H1 (cell line): ENCODE measurements around the gene SSBP3. TPM values are rescaled to one million over a fixed set of nuclear protein-coding genes. Genes with fewer than 3 reads are reported as not detected.

Source experiments
- CTCF ChIA-PET: fragments of 300-600 bp; sonication (Branson Sonifier 250); formaldehyde crosslinking; loops from one replicate; lab custom pipeline; 2021; ENCODE audit not compliant: partially characterized antibody; lab: Charles Lee
- POLR2A ChIA-PET: fragments of 300-600 bp; sonication (Branson Sonifier 250); formaldehyde crosslinking; loops from one replicate; lab custom pipeline; 2021; ENCODE audit warnings: inconsistent platforms; ENCODE audit not compliant: partially characterized antibody; lab: Charles Lee
- DNase-seq, 2 experiments: peaks; one replicate each; pipeline versions ENCODE4 v3.0.0 to v3.0.0-alpha.2; 2010 to 2022; ENCODE audit warnings: low spot score in 2 of 2, low read depth in 1 of 2, mixed read lengths in 1 of 2
- FAIRE-seq: peaks from 2 replicates; lab custom pipeline; 2011; peaks lifted over from hg19 to GRCh38; lab: Jason Lieb, UNC
- H2AFZ ChIP-seq: 2 replicates; pipeline ENCODE4 v1.8.1; 2012; ENCODE audit warnings: low read length, inconsistent platforms
- H2AK5ac ChIP-seq: 2 replicates; pipeline ENCODE4 v1.6.1; 2013; ENCODE audit warnings: low read depth, low read length
- H2BK120ac ChIP-seq: replicated peaks from 2 replicates; pipeline ENCODE3; 2013; ENCODE audit warnings: low read depth, low read length, inconsistent platforms
- H2BK12ac ChIP-seq: 2 replicates; pipeline ENCODE4 v1.6.1; 2013; ENCODE audit warnings: low read depth, low read length
- H2BK15ac ChIP-seq: 2 replicates; pipeline ENCODE4 v1.6.1; 2013; ENCODE audit warnings: low read length
- H2BK20ac ChIP-seq: 2 replicates; pipeline ENCODE4 v1.6.1; 2013; ENCODE audit warnings: low read length
- H2BK5ac ChIP-seq: 2 replicates; pipeline ENCODE4 v1.6.1; 2013; ENCODE audit warnings: low read depth, low read length
- H3K14ac ChIP-seq: 2 replicates; pipeline ENCODE4 v1.6.1; 2013; ENCODE audit warnings: inconsistent platforms; ENCODE audit not compliant: insufficient read length
- H3K18ac ChIP-seq: 2 replicates; pipeline ENCODE4 v1.6.1; 2013; ENCODE audit warnings: low read length; ENCODE audit errors: extremely low read depth
- H3K23ac ChIP-seq: 2 replicates; pipeline ENCODE4 v1.6.1; 2013; ENCODE audit warnings: inconsistent platforms; ENCODE audit not compliant: insufficient read length
- H3K23me2 ChIP-seq: 2 replicates; pipeline ENCODE4 v1.6.1; 2013; ENCODE audit warnings: low read depth, low read length
- H3K27ac ChIP-seq: 2 replicates; pipeline ENCODE4 v1.6.1; 2011; ENCODE audit warnings: low read depth, low read length, inconsistent platforms
- H3K27me3 ChIP-seq, 4 experiments: replicated peaks in 1 of 4; 1 replicate in 1 of 4; 2 replicates in 3 of 4; pipeline versions ENCODE4 v1.6.1 to v1.8.1; 2011 to 2013; ENCODE audit warnings: low read length in 3 of 4, mild to moderate bottlenecking in 3 of 4, inconsistent platforms in 2 of 4, mixed read lengths in 2 of 4, moderate library complexity in 1 of 4; ENCODE audit not compliant: control insufficient read depth in 3 of 4, insufficient read depth in 3 of 4; ENCODE audit errors: extremely low read depth in 1 of 4
- H3K36me3 ChIP-seq, 4 experiments: 2 replicates each; pipeline versions ENCODE4 v1.6.1 to v1.8.1; 2011 to 2013; ENCODE audit warnings: mild to moderate bottlenecking in 4 of 4, low read length in 3 of 4, moderate library complexity in 2 of 4, control low read depth in 1 of 4, inconsistent platforms in 1 of 4; ENCODE audit not compliant: insufficient read depth in 4 of 4, control insufficient read depth in 2 of 4
- H3K4ac ChIP-seq: replicated peaks from 2 replicates; pipeline ENCODE3; 2013; ENCODE audit warnings: low read length, low read depth, mixed read lengths, inconsistent platforms; ENCODE audit not compliant: insufficient read length
- H3K4me1 ChIP-seq, 4 experiments: replicated peaks in 1 of 4; 1 replicate in 1 of 4; 2 replicates in 3 of 4; pipeline versions ENCODE4 v1.6.1 to v1.8.1; 2011 to 2013; ENCODE audit warnings: low read length in 3 of 4, inconsistent platforms in 2 of 4, mixed read lengths in 1 of 4; ENCODE audit not compliant: insufficient read depth in 4 of 4, control insufficient read depth in 3 of 4
- H3K4me2 ChIP-seq, 2 experiments: 2 replicates each; pipeline versions ENCODE4 v1.6.1 to v1.8.1; 2011 to 2013; ENCODE audit warnings: low read depth in 2 of 2, low read length in 2 of 2, control low read depth in 1 of 2, inconsistent platforms in 1 of 2, mild to moderate bottlenecking in 1 of 2; ENCODE audit not compliant: insufficient read depth in 1 of 2
- H3K4me3 ChIP-seq, 4 experiments: fragments of 200-600, 300-600 bp in 1 of 4; sonication (generic), shearing (Covaris generic), sonication (Bioruptor Twin) in 1 of 4; 2 replicates each; pipeline versions ENCODE4 v1.5.1 to v1.8.1; 2011 to 2016; ENCODE audit warnings: low read length in 4 of 4, low read depth in 3 of 4, control low read depth in 2 of 4, inconsistent platforms in 2 of 4, mild to moderate bottlenecking in 2 of 4, mixed read lengths in 1 of 4, moderate library complexity in 1 of 4; ENCODE audit not compliant: insufficient read depth in 2 of 4; ENCODE audit errors: extremely low read depth in 1 of 4
- H3K56ac ChIP-seq: replicated peaks from 2 replicates; pipeline ENCODE3; 2013; ENCODE audit warnings: low read depth, mild to moderate bottlenecking, mixed read lengths, low read length, inconsistent platforms; ENCODE audit not compliant: insufficient read length
- H3K79me1 ChIP-seq: 2 replicates; pipeline ENCODE4 v1.6.1; 2013; ENCODE audit warnings: low read depth, low read length, control low read depth
- H3K79me2 ChIP-seq, 2 experiments: 2 replicates each; pipeline versions ENCODE4 v1.6.1 to v1.8.1; 2012 to 2013; ENCODE audit warnings: low read length in 2 of 2, mild to moderate bottlenecking in 2 of 2, inconsistent platforms in 1 of 2; ENCODE audit not compliant: insufficient read depth in 2 of 2, control insufficient read depth in 1 of 2
- H3K9ac ChIP-seq, 4 experiments: replicated peaks in 1 of 4; 1 replicate in 1 of 4; 2 replicates in 3 of 4; pipeline versions ENCODE4 v1.6.1 to v1.8.1; 2011 to 2013; ENCODE audit warnings: low read depth in 3 of 4, low read length in 3 of 4, control low read depth in 2 of 4, mild to moderate bottlenecking in 2 of 4, moderate library complexity in 2 of 4, inconsistent platforms in 1 of 4; ENCODE audit errors: extremely low read depth in 1 of 4
- H3K9me3 ChIP-seq, 2 experiments: 2 replicates each; pipeline versions ENCODE4 v1.6.1 to v1.8.1; 2012 to 2013; ENCODE audit warnings: mild to moderate bottlenecking in 2 of 2, moderate library complexity in 2 of 2, control low read depth in 1 of 2, inconsistent platforms in 1 of 2, low read depth in 1 of 2, low read length in 1 of 2, mixed read lengths in 1 of 2; ENCODE audit not compliant: insufficient read depth in 2 of 2
- H4K20me1 ChIP-seq, 2 experiments: replicated peaks in 1 of 2; 2 replicates each; pipeline versions ENCODE3 to v1.8.1; 2011 to 2013; ENCODE audit warnings: inconsistent platforms in 2 of 2, low read length in 2 of 2, mild to moderate bottlenecking in 1 of 2; ENCODE audit not compliant: insufficient read depth in 2 of 2, control insufficient read depth in 1 of 2
- H4K5ac ChIP-seq: 2 replicates; pipeline ENCODE4 v1.6.1; 2013; ENCODE audit warnings: low read length, low read depth, mixed read lengths, inconsistent platforms; ENCODE audit not compliant: insufficient read length
- H4K8ac ChIP-seq: 2 replicates; pipeline ENCODE4 v1.8.0; 2013; ENCODE audit warnings: mild to moderate bottlenecking, moderate library complexity, low read length, inconsistent platforms; ENCODE audit not compliant: insufficient read depth; ENCODE audit errors: extremely low read depth
- H4K91ac ChIP-seq: replicated peaks from 2 replicates; pipeline ENCODE3; 2013; ENCODE audit warnings: low read length, mixed read lengths, inconsistent platforms; ENCODE audit not compliant: insufficient read length
- CTCF ChIP-seq, 3 experiments: IDR thresholded peaks; 1 replicate in 2 of 3; 2 replicates in 1 of 3; pipeline versions ENCODE4 v1.5.1 to v1.6.1; 2011; ENCODE audit warnings: low read length in 3 of 3, mild to moderate bottlenecking in 3 of 3, inconsistent platforms in 2 of 3, low read depth in 1 of 3, moderate library complexity in 1 of 3; ENCODE audit not compliant: insufficient read depth in 1 of 3; ENCODE audit errors: control extremely low read depth in 1 of 3
- RAD21 ChIP-seq, 2 experiments: IDR thresholded peaks in 1 of 2; conservative IDR thresholded peaks in 1 of 2; 2 replicates each; pipeline ENCODE4 v1.6.1; 2011; ENCODE audit warnings: low read depth in 2 of 2, low read length in 2 of 2, improper control_type of control experiment in 1 of 2, inconsistent platforms in 1 of 2, mild to moderate bottlenecking in 1 of 2, moderate library complexity in 1 of 2
- RBBP5 ChIP-seq: IDR thresholded peaks from 2 replicates; pipeline ENCODE4 v1.7.1; 2012; ENCODE audit warnings: low read depth, mild to moderate bottlenecking, inconsistent platforms, low read length, moderate library complexity, borderline replicate concordance
- SAP30 ChIP-seq: fragments of 300-600 bp; sonication (generic); IDR thresholded peaks from 2 replicates; pipeline ENCODE4 v1.7.1; 2012; ENCODE audit warnings: low read length, moderate library complexity, mild to moderate bottlenecking, inconsistent platforms; ENCODE audit not compliant: insufficient read depth, insufficient replicate concordance
- WGBS, 2 experiments: shearing (Covaris generic) in 1 of 2; methylation state at CpG; one replicate each; pipeline versions ENCODE4 v1.1.6 to v1.1.7; 2013 to 2015; ENCODE audit warnings: low lambda C conversion rate in 2 of 2, mixed read lengths in 2 of 2, inconsistent platforms in 1 of 2, low coverage in 1 of 2, missing lambda C conversion rate in 1 of 2; ENCODE audit not compliant: insufficient replicate concordance in 2 of 2, insufficient coverage in 1 of 2, insufficient read length in 1 of 2; ENCODE audit errors: extremely low coverage in 1 of 2, missing lambda C conversion rate in 1 of 2; 5-methylcytosine and 5-hydroxymethylcytosine counted together
- polyA plus RNA-seq, 7 experiments: library from polyadenylated mRNA; depleted of rRNA in 3 of 7; stranded (reverse) in 5 of 7; unstranded in 2 of 7; fragments of >200 nt in 5 of 7; fragments of 200-250 nt in 2 of 7; gene quantifications; 1 replicate in 5 of 7; 2 replicates in 1 of 7; 4 replicates in 1 of 7; pipeline versions ENCODE4 v1.2.1 to v1.2.3, GENCODE V29; 2011 to 2013; ENCODE audit warnings: missing spikeins in 2 of 7, mixed read lengths in 2 of 7
- total RNA-seq: library from RNA; stranded (reverse); fragmentation: NEBNext Ultra II Directional; extraction: Animal tissue kit (Norgen Biotek cat#: 25700); gene quantifications from 2 replicates; pipeline ENCODE4 v1.2.1, GENCODE V29; 2021

The SSBP3 gene
- total and polyA plus RNA-seq, 2 of the 8 experiments (the other 6 are each of a cell fraction or from before 2014, with no cell fraction given), result 99.7 to 133 TPM

GRCh38 chr1:54323324-54323739 is 82.9 kb downstream of the SSBP3 start:
- H3K4me3 ChIP-seq, result no peak overlapping the region
- 72% methylated on average over 6 of the region's 6 CpGs; no CpG with 5 or more reads in 1 of the 2 experiments for WGBS, 2 experiments
- H3K27ac ChIP-seq, result no peak overlapping the region
- ChIA-PET CTCF (interaction anchor here (0.6 to 4.7 kb wide), 14 partner anchors 9 to 242 kb away, joined by 3 to 44 read pairs (median 5); no protein-coding TSS in a partner anchor), POLR2A (interaction anchor here (0.8 to 2.6 kb wide), 5 partner anchors 9 to 53 kb away, joined by 3 to 9 read pairs (median 4); no protein-coding TSS in a partner anchor)
- peaks cover 35% of the 10 kb centered on the region for H3K79me1 ChIP-seq
- no peak overlapping the region for H4K5ac ChIP-seq
- no peak overlapping the region for H2BK120ac ChIP-seq
- H4K20me1 ChIP-seq, result peaks cover 21 to 36% of the 10 kb centered on the region in 2 experiments
- no peak overlapping the region for H2AFZ ChIP-seq
- no peak overlapping the region for H3K23ac ChIP-seq
- H3K27me3 ChIP-seq, result no peaks in the 10 kb centered on the region
- no peak overlapping the region for H3K14ac ChIP-seq
- no peak overlapping the region for H3K56ac ChIP-seq
- DNase-seq (no peak), FAIRE-seq (no peak)
- H3K79me2 ChIP-seq, result peaks cover 5 to 99% of the 10 kb centered on the region in 2 experiments
- H2AK5ac ChIP-seq, result peak overlapping the region; percentile 2; the same call in 1 of the 2 replicates
- H4K91ac ChIP-seq, result no peak overlapping the region
- no peak overlapping the region for H2BK5ac ChIP-seq
- H3K4ac ChIP-seq, result no peak overlapping the region
- no peak overlapping the region for H3K4me2 ChIP-seq
- peaks cover 22 to 43% (median 34%) of the 10 kb centered on the region in 4 experiments for H3K4me1 ChIP-seq
- no peak overlapping the region; the same call in 1 of the 2 replicates for H2BK12ac ChIP-seq
- H3K23me2 ChIP-seq, result no peaks in the 10 kb centered on the region
- H2BK20ac ChIP-seq, result no peak overlapping the region
- no peaks in the 10 kb centered on the region for H3K36me3 ChIP-seq
- H3K18ac ChIP-seq, result no peak overlapping the region
- H3K9ac ChIP-seq, result no peak overlapping the region
- H4K8ac ChIP-seq, result no peak overlapping the region
- no peaks in the 10 kb centered on the region for H3K9me3 ChIP-seq
- TF ChIP-seq SAP30 (no peak), CTCF (IDR thresholded peaks at IDR 0.05; ENCODE audit: control extremely low read depth in 1 of 3, insufficient read depth in 1 of 3, low read depth in 1 of 3, low read length in 3 of 3) (peak; percentile 36 to 51 (median 47)), RBBP5 (no peak), RAD21 (IDR thresholded peaks at IDR 0.05 in 1 of 2, conservative IDR thresholded peaks at IDR 0.05 in 1 of 2; ENCODE audit: low read depth in 2 of 2, low read length in 2 of 2) (peak; percentile 58 to 73)
- no peak overlapping the region for H2BK15ac ChIP-seq
